Chondrocyte (in vitro differentiated cells): ENCODE measurements around the gene ASCC3. TPM values are rescaled to one million over a fixed set of nuclear protein-coding genes. Genes with fewer than 3 reads are reported as not detected.

Experiments
- DNase-seq: peaks from one replicate; pipeline ENCODE4 v3.0.0; 2021; ENCODE audit warnings: mixed read lengths, low spot score
- H3K27ac Mint-ChIP-seq: one replicate; pipeline ENCODE4 v1.8.0; 2021; ENCODE audit warnings: mild to moderate bottlenecking, moderate library complexity, mixed read lengths; ENCODE audit not compliant: unreplicated experiment
- H3K27me3 Mint-ChIP-seq: 2 replicates; pipeline ENCODE4 v1.8.0; 2021; ENCODE audit warnings: low read depth, mixed read lengths
- H3K36me3 Mint-ChIP-seq: 2 replicates; pipeline ENCODE4 v1.8.0; 2021; ENCODE audit warnings: low read depth, mixed read lengths
- H3K4me1 Mint-ChIP-seq: 2 replicates; pipeline ENCODE4 v1.8.0; 2021; ENCODE audit warnings: low read depth, mild to moderate bottlenecking, mixed read lengths
- H3K4me3 Mint-ChIP-seq: one replicate; pipeline ENCODE4 v1.8.0; 2021; ENCODE audit warnings: mild to moderate bottlenecking, moderate library complexity, mixed read lengths; ENCODE audit not compliant: unreplicated experiment
- H3K9me3 Mint-ChIP-seq: 2 replicates; pipeline ENCODE4 v1.8.0; 2021; ENCODE audit warnings: low read depth, mixed read lengths
- CTCF ChIP-seq: fragments of 200-600 bp; sonication (generic); IDR thresholded peaks from 2 replicates; pipeline ENCODE4 v1.5.0; 2021; ENCODE audit warnings: antibody characterized with exemption, mild to moderate bottlenecking, moderate library complexity
- total RNA-seq: library from RNA; stranded (reverse); gene quantifications from 3 replicates; pipeline ENCODE4 v1.2.1, GENCODE V29; 2021

Gene ASCC3
- total RNA-seq, 1 donor from 2014 or later = 54.3 TPM

GRCh38 chr6:100490065-100490464 lies 391.1 kb downstream of the ASCC3 start:
- no peak for DNase-seq
- Mint-ChIP-seq H3K9me3 (no peaks in the 10 kb centered on the region), H3K4me1 (peaks cover 23% of the 10 kb centered on the region), H3K27ac (no peak overlapping the region), H3K36me3 (no peaks in the 10 kb centered on the region), H3K4me3 (no peak overlapping the region), H3K27me3 (no peaks in the 10 kb centered on the region)
- TF ChIP-seq CTCF = no peak

- Mint-ChIP-seq H3K36me3 (no peaks in the 10 kb centered on the region), H3K27me3 (no peaks in the 10 kb centered on the region), H3K27ac (peak overlapping the region; percentile 67), H3K4me1 (peaks cover 35% of the 10 kb centered on the region), H3K9me3 (no peaks in the 10 kb centered on the region), H3K4me3 (no peak overlapping the region)
- TF ChIP-seq CTCF = no peak
- no peak for DNase-seq
Observed at GRCh38 chr6:100488244-100488643, 392.9 kb downstream of the ASCC3 start.

- H3K27me3 Mint-ChIP-seq = no peaks in the 10 kb centered on the region
- TF ChIP-seq CTCF = no peak
- H3K4me1 Mint-ChIP-seq = peaks cover 37% of the 10 kb centered on the region
- no peak overlapping the region for H3K4me3 Mint-ChIP-seq
- no peaks in the 10 kb centered on the region for H3K9me3 Mint-ChIP-seq
- DNase-seq = no peak
- no peaks in the 10 kb centered on the region for H3K36me3 Mint-ChIP-seq
- H3K27ac Mint-ChIP-seq = no peak overlapping the region
Observed at GRCh38 chr6:100487638-100488037, 393.5 kb downstream of the ASCC3 start.

GRCh38 chr6:100485268-100485667 lies 395.9 kb downstream of the ASCC3 start:
- H3K4me1 Mint-ChIP-seq = peaks cover 30% of the 10 kb centered on the region
- H3K27me3 Mint-ChIP-seq = no peaks in the 10 kb centered on the region
- no peak for TF ChIP-seq CTCF
- DNase-seq = no peak
- no peaks in the 10 kb centered on the region for H3K9me3 Mint-ChIP-seq
- H3K36me3 Mint-ChIP-seq = no peaks in the 10 kb centered on the region
- no peak overlapping the region for H3K27ac Mint-ChIP-seq
- H3K4me3 Mint-ChIP-seq = no peak overlapping the region

GRCh38 chr6:100484474-100484873 lies 396.7 kb downstream of the ASCC3 start:
- H3K4me1 Mint-ChIP-seq = peaks cover 32% of the 10 kb centered on the region
- no peak overlapping the region for H3K4me3 Mint-ChIP-seq
- no peaks in the 10 kb centered on the region for H3K36me3 Mint-ChIP-seq
- no peaks in the 10 kb centered on the region for H3K27me3 Mint-ChIP-seq
- no peak for TF ChIP-seq CTCF
- H3K9me3 Mint-ChIP-seq = no peaks in the 10 kb centered on the region
- DNase-seq = no peak
- H3K27ac Mint-ChIP-seq = peak overlapping the region; percentile 9
